Spleen (tissue), 11 donors: ENCODE data around the gene EPHB1. TPM values are rescaled to one million over a fixed set of nuclear protein-coding genes. Genes with fewer than 3 reads are reported as not detected.

Source experiments
- DNase-seq: peaks from one replicate; pipeline ENCODE4 v3.0.0-alpha.2; 2020
- H3K27ac ChIP-seq, 8 donors: fragments of 200-600 bp; sonication (generic) in 7 of 8; 1 replicate in 4 of 8; 2 replicates in 4 of 8; pipeline versions ENCODE4 v1.5.0 to v1.8.0; 2016 to 2021; ENCODE audit warnings: inconsistent platforms in 4 of 8, mild to moderate bottlenecking in 4 of 8, moderate library complexity in 1 of 8
- H3K27me3 ChIP-seq, 7 donors: fragments of 200-600 bp; sonication (generic) in 6 of 7; replicated peaks in 1 of 7; 1 replicate in 4 of 7; 2 replicates in 3 of 7; pipeline versions ENCODE4 v1.5.0 to v1.8.0; 2016 to 2021; ENCODE audit warnings: inconsistent platforms in 3 of 7, mild to moderate bottlenecking in 1 of 7
- H3K36me3 ChIP-seq, 6 donors: fragments of 200-600 bp; sonication (generic) in 5 of 6; 1 replicate in 4 of 6; 2 replicates in 2 of 6; pipeline versions ENCODE4 v1.5.0 to v1.8.0; 2016 to 2021; ENCODE audit warnings: inconsistent platforms in 2 of 6
- H3K4me1 ChIP-seq, 6 donors: fragments of 200-600 bp; sonication (generic) in 5 of 6; 1 replicate in 3 of 6; 2 replicates in 3 of 6; pipeline versions ENCODE4 v1.5.0 to v1.8.0; 2016 to 2021; ENCODE audit warnings: inconsistent platforms in 3 of 6
- H3K4me3 ChIP-seq, 8 donors: fragments of 200-600 bp; sonication (generic) in 7 of 8; 1 replicate in 4 of 8; 2 replicates in 4 of 8; pipeline versions ENCODE4 v1.5.0 to v1.8.0; 2016 to 2021; ENCODE audit warnings: inconsistent platforms in 4 of 8, mild to moderate bottlenecking in 4 of 8, moderate library complexity in 2 of 8
- H3K9me3 ChIP-seq, 8 donors: fragments of 200-600 bp; sonication (generic) in 7 of 8; 1 replicate in 4 of 8; 2 replicates in 4 of 8; pipeline versions ENCODE4 v1.5.0 to v1.8.0; 2016 to 2021; ENCODE audit warnings: inconsistent platforms in 4 of 8
- CTCF ChIP-seq, 11 experiments: fragments of 200-600 bp in 7 of 11; fragments of 450-650 bp in 4 of 11; sonication (generic) in 4 of 11; IDR thresholded peaks in 8 of 11; conservative IDR thresholded peaks in 3 of 11; 1 replicate in 7 of 11; 2 replicates in 4 of 11; pipeline versions ENCODE4 v1.4.0 to v1.8.0; 2016 to 2021; ENCODE audit warnings: antibody characterized with exemption in 11 of 11, inconsistent platforms in 4 of 11, mild to moderate bottlenecking in 1 of 11
- POLR2A ChIP-seq, 3 donors: fragments of 450-650 bp; IDR thresholded peaks; one replicate each; pipeline ENCODE4 v1.5.1; 2017; ENCODE audit warnings: antibody characterized with exemption in 3 of 3, mild to moderate bottlenecking in 1 of 3
- POLR2AphosphoS5 ChIP-seq, 3 donors: sonication (generic); formaldehyde crosslinking; IDR thresholded peaks; one replicate each; pipeline ENCODE4 v1.5.1; 2017; ENCODE audit warnings: antibody characterized with exemption in 3 of 3
- WGBS, 5 donors: extraction: QIAGEN DNeasy Blood & Tissue Kit in 3 of 5; methylation state at CpG; one replicate each; pipeline versions ENCODE4 v1.1.5 to v1.1.7; 2013 to 2018; 5-methylcytosine and 5-hydroxymethylcytosine counted together
- intact Hi-C: fragments of 100-400 bp; cut with DNase I; formaldehyde crosslinking; loops from one replicate; pipeline ENCODE4 v1.15.0; 2023; ENCODE audit warnings: low total_unique reads
- polyA plus RNA-seq, 3 donors: library from polyadenylated mRNA; stranded (reverse); fragments of 200-250 nt; gene quantifications; one replicate each; pipeline ENCODE4 v1.2.1, GENCODE V29; 2013
- total RNA-seq, 7 donors: library from RNA; depleted of rRNA in 3 of 7; stranded (reverse); fragments of >200 nt in 3 of 7; fragmentation: NEBNext Ultra II Directional in 4 of 7; extraction: Animal tissue kit (Norgen Biotek cat#: 25700) in 4 of 7; gene quantifications; one replicate each; pipeline versions ENCODE4 v1.1.0 to v1.2.1, GENCODE V29; 2016 to 2021
- donor health status: healthy with polysubstance abuse.
- donor health status: DM: no; HTN: no; CAD: no; lungs with moderate emphysema.
- donor health status: DM: no; HTN: no; CAD: no.
- donor health status: Bipolar disorder and iron deficiency.
- donor health status: healthy.
- donor health status: DM: no; HTN: no; CAD: no.
- donor health status: DM: yes; HTN: yes; CAD: no.

EPHB1 gene
- total and polyA plus RNA-seq, 10 donors, result 0.20 to 14.0 (median 3.0) TPM

GRCh38 chr3:134761213-134761612 lies 33.8 kb upstream of the EPHB1 start:
- no peak overlapping the region for H3K4me3 ChIP-seq
- H3K9me3 ChIP-seq, result no peaks in the 10 kb centered on the region
- no peak for DNase-seq
- intact Hi-C loops, result no loop called here
- no peak for TF ChIP-seq POLR2AphosphoS5 (IDR thresholded peaks at IDR 0.05)
- no peak for TF ChIP-seq CTCF (IDR thresholded peaks at IDR 0.05 in 8 of 11, conservative IDR thresholded peaks at IDR 0.05 in 3 of 11)
- no peak for TF ChIP-seq POLR2A (IDR thresholded peaks at IDR 0.05)
- H3K4me1 ChIP-seq, result no peaks in the 10 kb centered on the region
- H3K36me3 ChIP-seq, result no peaks in the 10 kb centered on the region
- H3K27me3 ChIP-seq, result peaks cover 0 to 7% (median 0%) of the 10 kb centered on the region in 7 donors
- H3K27ac ChIP-seq, result no peak overlapping the region
- 58 to 71% (median 66%) methylated on average over 8 of the region's 8 CpGs for WGBS, 5 donors

DNA sequence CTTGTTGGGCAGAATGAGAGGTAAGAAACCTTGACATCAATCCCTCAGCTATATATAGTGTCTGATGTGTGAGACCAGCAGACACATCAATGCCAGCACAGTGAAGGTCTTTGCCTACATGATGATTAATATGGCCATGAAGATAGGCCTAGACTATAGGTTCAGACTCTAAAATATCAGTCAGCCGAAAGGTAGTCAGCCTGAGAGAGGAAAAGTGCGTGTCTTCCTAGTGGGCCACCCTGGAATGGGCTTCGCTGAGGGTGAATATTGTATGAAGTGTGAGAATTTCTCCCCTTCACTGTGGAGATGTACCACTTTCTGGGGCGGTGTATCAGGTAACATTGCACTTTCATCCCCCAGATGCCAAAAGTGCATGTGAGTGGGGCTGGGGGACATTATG lies 33.0 kb upstream of the EPHB1 start:
- Histone ChIP-seq H3K27ac (no peak overlapping the region), H3K36me3 (no peaks in the 10 kb centered on the region), H3K4me1 (no peaks in the 10 kb centered on the region), H3K4me3 (no peak overlapping the region), H3K9me3 (no peaks in the 10 kb centered on the region), H3K27me3 (no peaks in the 10 kb centered on the region)
- no peak for DNase-seq
- TF ChIP-seq CTCF (IDR thresholded peaks at IDR 0.05 in 8 of 11, conservative IDR thresholded peaks at IDR 0.05 in 3 of 11) (no peak), POLR2AphosphoS5 (IDR thresholded peaks at IDR 0.05) (no peak), POLR2A (IDR thresholded peaks at IDR 0.05) (no peak)
- 94 to 97% (median 94%) methylated on average over 4 of the region's 4 CpGs for WGBS, 5 donors
- intact Hi-C loops, result no loop called here

DNA sequence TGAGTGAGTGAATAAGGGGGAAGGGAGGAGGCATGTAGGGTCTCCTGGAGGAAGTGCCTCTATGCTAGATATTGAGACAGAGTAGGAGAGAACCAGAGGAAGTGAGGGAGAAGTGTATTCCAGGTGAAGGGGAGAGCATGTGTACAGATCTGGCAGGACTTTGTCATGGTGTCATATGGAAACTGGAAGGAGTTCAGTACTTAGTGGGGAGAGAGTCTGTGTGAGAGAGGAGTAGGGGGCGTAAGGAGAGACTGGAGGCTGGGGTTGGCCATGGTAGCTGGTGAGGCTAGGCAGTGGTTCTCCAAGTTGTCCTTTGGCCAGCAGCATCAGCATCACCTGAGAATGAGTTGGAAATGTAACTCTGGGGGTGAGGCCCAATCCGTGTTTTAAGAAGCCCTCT lies 29.6 kb upstream of the EPHB1 start:
- Histone ChIP-seq H3K36me3 (no peaks in the 10 kb centered on the region), H3K9me3 (no peaks in the 10 kb centered on the region), H3K4me1 (no peaks in the 10 kb centered on the region), H3K27me3 (no peaks in the 10 kb centered on the region), H3K27ac (no peak overlapping the region), H3K4me3 (no peak overlapping the region)
- DNase-seq, result no peak
- no peak for TF ChIP-seq POLR2A (IDR thresholded peaks at IDR 0.05)
- no peak for TF ChIP-seq POLR2AphosphoS5 (IDR thresholded peaks at IDR 0.05)
- no peak for TF ChIP-seq CTCF (IDR thresholded peaks at IDR 0.05 in 8 of 11, conservative IDR thresholded peaks at IDR 0.05 in 3 of 11)
- 81 to 98% (median 86%) methylated on average over 2 of the region's 2 CpGs for WGBS, 5 donors
- intact Hi-C loops, result no loop called here

- TF ChIP-seq CTCF (IDR thresholded peaks at IDR 0.05 in 8 of 11, conservative IDR thresholded peaks at IDR 0.05 in 3 of 11) (no peak), POLR2AphosphoS5 (IDR thresholded peaks at IDR 0.05) (no peak), POLR2A (IDR thresholded peaks at IDR 0.05) (no peak)
- Histone ChIP-seq H3K27me3 (no peaks in the 10 kb centered on the region), H3K27ac (no peak overlapping the region), H3K36me3 (no peaks in the 10 kb centered on the region), H3K9me3 (peaks cover 0 to 4% (median 0%) of the 10 kb centered on the region in 8 donors), H3K4me1 (no peaks in the 10 kb centered on the region), H3K4me3 (no peak overlapping the region)
- intact Hi-C loops, result no loop called here
- DNase-seq, result no peak
- whole genome bisulfite sequencing, 5 donors, result 90 to 96% (median 94%) methylated on average over 1 of the region's 1 CpG
Observed at GRCh38 chr3:134766290-134766689, 28.8 kb upstream of the EPHB1 start.
